ENCODE measurements around the gene ATP1A1. TPM values are rescaled to one million over a fixed set of nuclear protein-coding genes. Genes with fewer than 3 reads are reported as not detected.
A peak's percentile ranks its signal among the peaks of the same experiment; 100 is the strongest.

The ATP1A1 gene
- total and polyA plus RNA-seq, 9 of the 15 experiments (the other 6 are each of a cell fraction or from before 2014, with no cell fraction given): 99.3 to 513 (median 234) TPM

- TF ChIP-seq CTCFL (IDR thresholded peaks at IDR 0.05; ENCODE audit: borderline replicate concordance, insufficient read depth, low read depth, low read length, poor library complexity, severe bottlenecking): no peak
- TF ChIP-seq HMG20B (CRISPR knock-in tag; IDR thresholded peaks at IDR 0.05): no peak
- no peak for TF ChIP-seq ZNF431 (CRISPR knock-in tag; IDR thresholded peaks at IDR 0.05)
- TF ChIP-seq ELF2 (CRISPR knock-in tag; IDR thresholded peaks at IDR 0.05): 0 out of 2 replicates have a peak, but pooled peaks have one; percentile 43
- TF ChIP-seq CC2D1A (IDR thresholded peaks at IDR 0.05): no peak; the same call in 1 of the 2 replicates
- TF ChIP-seq ATF2 (CRISPR knock-in tag; IDR thresholded peaks at IDR 0.05): no peak
- TF ChIP-seq NONO (IDR thresholded peaks at IDR 0.05; ENCODE audit: low read depth in 2 of 2, low read length in 1 of 2): peak in 1 of 2 experiments; percentile 64; a peak in 1 of 4 replicates
- no peak for TF ChIP-seq E2F3 (CRISPR knock-in tag; IDR thresholded peaks at IDR 0.05)
- TF ChIP-seq POU5F1 (IDR thresholded peaks at IDR 0.05; ENCODE audit: borderline replicate concordance, low read depth, low read length, partially characterized antibody): peak; percentile 88
- 0 out of 2 replicates have a peak, but pooled peaks have one; percentile 53 for TF ChIP-seq RUNX1 (IDR thresholded peaks at IDR 0.05; ENCODE audit: low read depth)
- no peak for TF ChIP-seq ASH1L (IDR thresholded peaks at IDR 0.05; ENCODE audit: borderline replicate concordance, low read depth, partially characterized antibody)
- TF ChIP-seq ESRRB (CRISPR knock-in tag; IDR thresholded peaks at IDR 0.05; ENCODE audit: borderline replicate concordance): no peak
- peak; percentile 73 for TF ChIP-seq HMGN3 (IDR thresholded peaks at IDR 0.05; ENCODE audit: borderline replicate concordance, extremely low read depth, insufficient read length, low read depth, low read length)
- no peak for TF ChIP-seq ETS2 (tag; IDR thresholded peaks at IDR 0.05; ENCODE audit: borderline replicate concordance, poor library complexity, severe bottlenecking)
- TF ChIP-seq HNRNPL (IDR thresholded peaks at IDR 0.05; ENCODE audit: low read depth, low read length): peak; percentile 51; the same call in 1 of the 2 replicates
- 0 out of 2 replicates have a peak, but pooled peaks have one; percentile 65 for TF ChIP-seq AFF4 (CRISPR knock-in tag; IDR thresholded peaks at IDR 0.05)
These were observed 45.2 kb downstream of the ATP1A1 start (continued) for GRCh38 chr1:116418091-116418830.
